GM23338 (cell line): ENCODE data around the gene CYP19A1. TPM values are rescaled to one million over a fixed set of nuclear protein-coding genes. Genes with fewer than 3 reads are reported as not detected.

Experiments
- ATAC-seq: fragments of 200-7000 bp; cut with Tn5 transposase; 3 replicates; pipeline ENCODE4 v1.9.1; 2020
- DNase-seq: peaks from one replicate; pipeline ENCODE4 v3.0.0-alpha.2; 2015; ENCODE audit warnings: low spot score
- H2AFZ ChIP-seq: fragments of 200-600 bp; sonication (generic); 2 replicates; pipeline ENCODE4 v1.8.0; 2016; ENCODE audit warnings: antibody characterized with exemption, mild to moderate bottlenecking, moderate library complexity
- H3F3A ChIP-seq: fragments of 200-600 bp; sonication (generic); replicated peaks from 2 replicates; pipeline ENCODE4 v1.8.0; 2017; ENCODE audit warnings: antibody characterized with exemption, mixed run types, low read depth
- H3K27ac ChIP-seq: fragments of 200-600 bp; sonication (generic); 2 replicates; pipeline ENCODE4 v1.6.1; 2016; ENCODE audit warnings: low read depth
- H3K27me3 ChIP-seq: fragments of 200-600 bp; sonication (generic); 2 replicates; pipeline ENCODE4 v1.8.0; 2016; ENCODE audit warnings: mild to moderate bottlenecking, mixed run types, moderate library complexity; ENCODE audit not compliant: insufficient read depth
- H3K36me3 ChIP-seq: fragments of 200-600 bp; sonication (generic); 2 replicates; pipeline ENCODE4 v1.8.0; 2016; ENCODE audit warnings: mild to moderate bottlenecking; ENCODE audit not compliant: insufficient read depth
- H3K4me1 ChIP-seq: fragments of 200-600 bp; sonication (generic); 2 replicates; pipeline ENCODE4 v1.8.0; 2016; ENCODE audit warnings: mild to moderate bottlenecking, moderate library complexity; ENCODE audit not compliant: insufficient read depth
- H3K4me2 ChIP-seq: fragments of 200-600 bp; sonication (generic); 2 replicates; pipeline ENCODE4 v1.7.1; 2017; ENCODE audit warnings: mixed run types
- H3K4me3 ChIP-seq: fragments of 200-600 bp; sonication (generic); 2 replicates; pipeline ENCODE4 v1.6.1; 2016; ENCODE audit warnings: mixed run types
- H3K79me2 ChIP-seq: fragments of 200-600 bp; sonication (generic); replicated peaks from 2 replicates; pipeline ENCODE4 v1.8.0; 2017; ENCODE audit warnings: mild to moderate bottlenecking; ENCODE audit not compliant: insufficient read depth
- H3K9me2 ChIP-seq: fragments of 200-600 bp; sonication (generic); 2 replicates; pipeline ENCODE4 v1.8.0; 2017; ENCODE audit not compliant: insufficient read depth
- H4K20me1 ChIP-seq: fragments of 200-600 bp; sonication (generic); replicated peaks from 2 replicates; pipeline ENCODE4 v1.8.0; 2017; ENCODE audit warnings: mild to moderate bottlenecking; ENCODE audit not compliant: insufficient read depth
- H3K27ac Mint-ChIP-seq: 2 replicates; pipeline ENCODE4 v1.8.0; 2020; ENCODE audit warnings: inconsistent platforms, mild to moderate bottlenecking, moderate library complexity, mixed read lengths
- H3K27me3 Mint-ChIP-seq: 3 replicates; pipeline ENCODE4 v1.8.0; 2022; ENCODE audit warnings: low read depth, mild to moderate bottlenecking, moderate library complexity, mixed read lengths, inconsistent platforms; ENCODE audit not compliant: insufficient read depth, poor library complexity
- H3K36me3 Mint-ChIP-seq: 3 replicates; pipeline ENCODE4 v1.8.0; 2021; ENCODE audit warnings: low read depth, mild to moderate bottlenecking, inconsistent platforms, moderate library complexity, mixed read lengths
- H3K4me1 Mint-ChIP-seq: 3 replicates; pipeline ENCODE4 v1.8.0; 2020; ENCODE audit warnings: mild to moderate bottlenecking, inconsistent platforms, mixed read lengths
- H3K4me3 Mint-ChIP-seq: 3 replicates; pipeline ENCODE4 v1.8.0; 2021; ENCODE audit warnings: moderate library complexity, mild to moderate bottlenecking, inconsistent platforms, mixed read lengths
- H3K9me3 Mint-ChIP-seq: 3 replicates; pipeline ENCODE4 v1.8.0; 2020; ENCODE audit warnings: moderate library complexity, mild to moderate bottlenecking, inconsistent platforms, mixed read lengths
- CREB1 ChIP-seq: fragments of 250-450 bp; sonication (Bioruptor Pico); IDR thresholded peaks from 2 replicates; pipeline ENCODE4 v1.5.0; 2020; ENCODE audit warnings: low read depth, mild to moderate bottlenecking, moderate library complexity
- EZH2 ChIP-seq: fragments of 200-600 bp; sonication (generic); IDR thresholded peaks from one replicate; pipeline ENCODE4 v1.8.0; 2017; ENCODE audit warnings: antibody characterized with exemption, mild to moderate bottlenecking, low read depth; ENCODE audit not compliant: unreplicated experiment
- EZH2phosphoT487 ChIP-seq: fragments of 200-600 bp; sonication (generic); IDR thresholded peaks from one replicate; pipeline ENCODE4 v1.8.1; 2018; ENCODE audit warnings: antibody characterized with exemption; ENCODE audit not compliant: unreplicated experiment
- JUNB ChIP-seq: IDR thresholded peaks from one replicate; pipeline ENCODE4 v1.6.1; 2016; ENCODE audit warnings: antibody characterized with exemption; ENCODE audit not compliant: unreplicated experiment
- POLR2AphosphoS5 ChIP-seq: IDR thresholded peaks from 2 replicates; pipeline ENCODE4 v1.6.1; 2016; ENCODE audit warnings: antibody characterized with exemption, low read depth
- STAT1 ChIP-seq: IDR thresholded peaks from one replicate; pipeline ENCODE4 v1.6.1; 2016; ENCODE audit warnings: antibody characterized with exemption; ENCODE audit not compliant: unreplicated experiment
- ZNF114 ChIP-seq: fragments of 250-450 bp; sonication (Bioruptor Pico); IDR thresholded peaks from 2 replicates; pipeline ENCODE4 v1.5.0; 2020; ENCODE audit warnings: mild to moderate bottlenecking, moderate library complexity
- ZNF331 ChIP-seq: fragments of 250-450 bp; sonication (Bioruptor Pico); IDR thresholded peaks from 2 replicates; pipeline ENCODE4 v1.5.0; 2020; ENCODE audit warnings: low read depth, mild to moderate bottlenecking, moderate library complexity
- polyA plus RNA-seq: library from polyadenylated mRNA; unstranded; fragments of >200 nt; fragmentation: Nextera tagmentation; extraction: Ambion mirVana; gene quantifications from 2 replicates; pipeline ENCODE4 v1.2.1, GENCODE V29; 2016
- total RNA-seq: library from RNA; depleted of rRNA; stranded (reverse); fragments of >200 nt; shearing (Covaris generic); gene quantifications from 2 replicates; pipeline ENCODE4 v1.2.3, GENCODE V29; 2014
- TF ChIP-seq, protein P1 (sequence below): IDR thresholded peaks from 2 replicates; pipeline ENCODE4 v1.6.1; 2016; ENCODE audit warnings: antibody characterized with exemption
- TF ChIP-seq, protein P2 (sequence below): IDR thresholded peaks from one replicate; pipeline ENCODE4 v1.6.1; 2018; ENCODE audit warnings: antibody characterized with exemption; ENCODE audit not compliant: unreplicated experiment
- TF ChIP-seq, protein P3 (sequence below), 2 experiments: fragments of 200-600 bp in 1 of 2; sonication (generic) in 1 of 2; conservative IDR thresholded peaks; 2 replicates each; pipeline versions ENCODE4 v1.5.1 to v1.6.1; 2016 to 2017; ENCODE audit warnings: antibody characterized with exemption in 2 of 2, low read depth in 2 of 2, mild to moderate bottlenecking in 2 of 2, moderate library complexity in 1 of 2

CYP19A1 gene
- total and polyA plus RNA-seq, 2 experiments from 2014 or later = 0.42 TPM; not detected in 1

DNA sequence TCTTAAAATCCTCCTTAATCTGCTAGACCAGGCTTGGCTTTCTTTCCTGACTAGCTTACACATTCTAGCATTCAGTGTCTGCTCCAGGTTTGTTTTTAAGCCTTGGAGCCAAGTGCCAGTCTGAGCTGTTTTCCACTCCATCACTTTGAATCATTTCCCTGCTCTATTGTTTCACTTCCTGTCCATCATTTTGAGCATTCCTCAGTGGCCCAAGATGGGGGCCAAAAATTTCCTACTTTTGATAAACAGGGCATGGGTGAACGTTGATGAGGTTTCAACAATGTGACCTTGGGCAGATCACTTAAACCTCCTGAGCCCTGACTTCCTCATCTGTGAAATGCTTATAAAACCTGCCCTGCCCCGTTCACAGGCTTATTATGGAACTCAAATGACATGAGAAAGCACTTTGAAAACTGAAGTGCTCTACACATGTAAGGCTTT is 4.4 kb downstream of the CYP19A1 start:
- DNase-seq = no peak
- no peaks in the 10 kb centered on the region for H3F3A ChIP-seq
- TF ChIP-seq, protein P1, sequence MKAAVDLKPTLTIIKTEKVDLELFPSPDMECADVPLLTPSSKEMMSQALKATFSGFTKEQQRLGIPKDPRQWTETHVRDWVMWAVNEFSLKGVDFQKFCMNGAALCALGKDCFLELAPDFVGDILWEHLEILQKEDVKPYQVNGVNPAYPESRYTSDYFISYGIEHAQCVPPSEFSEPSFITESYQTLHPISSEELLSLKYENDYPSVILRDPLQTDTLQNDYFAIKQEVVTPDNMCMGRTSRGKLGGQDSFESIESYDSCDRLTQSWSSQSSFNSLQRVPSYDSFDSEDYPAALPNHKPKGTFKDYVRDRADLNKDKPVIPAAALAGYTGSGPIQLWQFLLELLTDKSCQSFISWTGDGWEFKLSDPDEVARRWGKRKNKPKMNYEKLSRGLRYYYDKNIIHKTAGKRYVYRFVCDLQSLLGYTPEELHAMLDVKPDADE = no peak
- H2AFZ ChIP-seq = no peak overlapping the region
- no peaks in the 10 kb centered on the region; the same call in 1 of the 2 replicates for H3K9me2 ChIP-seq
- peaks cover 6% of the 10 kb centered on the region for H3K27me3 Mint-ChIP-seq
- no peaks in the 10 kb centered on the region for H3K36me3 Mint-ChIP-seq
- no peak overlapping the region for H3K27ac ChIP-seq
- no peak for ATAC-seq
- H3K4me3 Mint-ChIP-seq = no peak overlapping the region
- H3K9me3 Mint-ChIP-seq = no peaks in the 10 kb centered on the region
- no peaks in the 10 kb centered on the region for H3K36me3 ChIP-seq
- H3K4me3 ChIP-seq = no peak overlapping the region
- no peaks in the 10 kb centered on the region for H3K27me3 ChIP-seq
- no peaks in the 10 kb centered on the region for H4K20me1 ChIP-seq
- H3K79me2 ChIP-seq = no peaks in the 10 kb centered on the region
- no peaks in the 10 kb centered on the region for H3K4me1 ChIP-seq
- no peak overlapping the region for H3K27ac Mint-ChIP-seq
- H3K4me2 ChIP-seq = no peak overlapping the region
- H3K4me1 Mint-ChIP-seq = no peaks in the 10 kb centered on the region

DNA sequence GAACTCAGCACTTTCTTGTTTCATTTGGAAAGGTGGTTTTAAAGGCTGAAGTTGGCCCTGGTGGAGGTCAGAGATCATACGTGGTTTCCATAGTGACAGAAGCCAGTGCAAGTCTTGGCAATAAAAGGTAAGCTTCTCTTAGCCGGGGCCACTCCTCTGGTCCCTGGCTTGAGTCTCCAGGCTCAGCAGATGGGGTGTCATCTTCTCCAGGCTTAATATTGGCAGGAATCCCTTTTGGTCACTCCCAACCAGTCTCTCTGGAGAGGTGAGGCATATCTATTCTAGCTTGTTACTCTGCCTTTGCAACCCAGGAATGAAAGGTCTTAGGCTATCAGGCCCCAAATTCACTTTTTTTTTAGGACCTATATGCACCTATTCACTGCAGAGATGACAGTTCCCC is 4.8 kb downstream of the CYP19A1 start:
- Histone ChIP-seq H2AFZ (no peak overlapping the region), H3K27ac (no peak overlapping the region), H3F3A (no peaks in the 10 kb centered on the region), H3K4me2 (no peak overlapping the region), H3K79me2 (no peaks in the 10 kb centered on the region), H3K27me3 (no peaks in the 10 kb centered on the region), H3K36me3 (no peaks in the 10 kb centered on the region), H3K9me2 (no peaks in the 10 kb centered on the region; the same call in 1 of the 2 replicates), H4K20me1 (no peaks in the 10 kb centered on the region), H3K4me1 (no peaks in the 10 kb centered on the region), H3K4me3 (no peak overlapping the region)
- peaks cover 6% of the 10 kb centered on the region for H3K27me3 Mint-ChIP-seq
- no peak overlapping the region for H3K27ac Mint-ChIP-seq
- no peaks in the 10 kb centered on the region for H3K9me3 Mint-ChIP-seq
- TF ChIP-seq JUNB (no peak), ZNF331 (CRISPR knock-in tag) (no peak), ZNF114 (CRISPR knock-in tag) (no peak), STAT1 (no peak), EZH2 (no peak), POLR2AphosphoS5 (no peak), CREB1 (CRISPR knock-in tag) (no peak), EZH2phosphoT487 (no peak)
- TF ChIP-seq, protein P2, sequence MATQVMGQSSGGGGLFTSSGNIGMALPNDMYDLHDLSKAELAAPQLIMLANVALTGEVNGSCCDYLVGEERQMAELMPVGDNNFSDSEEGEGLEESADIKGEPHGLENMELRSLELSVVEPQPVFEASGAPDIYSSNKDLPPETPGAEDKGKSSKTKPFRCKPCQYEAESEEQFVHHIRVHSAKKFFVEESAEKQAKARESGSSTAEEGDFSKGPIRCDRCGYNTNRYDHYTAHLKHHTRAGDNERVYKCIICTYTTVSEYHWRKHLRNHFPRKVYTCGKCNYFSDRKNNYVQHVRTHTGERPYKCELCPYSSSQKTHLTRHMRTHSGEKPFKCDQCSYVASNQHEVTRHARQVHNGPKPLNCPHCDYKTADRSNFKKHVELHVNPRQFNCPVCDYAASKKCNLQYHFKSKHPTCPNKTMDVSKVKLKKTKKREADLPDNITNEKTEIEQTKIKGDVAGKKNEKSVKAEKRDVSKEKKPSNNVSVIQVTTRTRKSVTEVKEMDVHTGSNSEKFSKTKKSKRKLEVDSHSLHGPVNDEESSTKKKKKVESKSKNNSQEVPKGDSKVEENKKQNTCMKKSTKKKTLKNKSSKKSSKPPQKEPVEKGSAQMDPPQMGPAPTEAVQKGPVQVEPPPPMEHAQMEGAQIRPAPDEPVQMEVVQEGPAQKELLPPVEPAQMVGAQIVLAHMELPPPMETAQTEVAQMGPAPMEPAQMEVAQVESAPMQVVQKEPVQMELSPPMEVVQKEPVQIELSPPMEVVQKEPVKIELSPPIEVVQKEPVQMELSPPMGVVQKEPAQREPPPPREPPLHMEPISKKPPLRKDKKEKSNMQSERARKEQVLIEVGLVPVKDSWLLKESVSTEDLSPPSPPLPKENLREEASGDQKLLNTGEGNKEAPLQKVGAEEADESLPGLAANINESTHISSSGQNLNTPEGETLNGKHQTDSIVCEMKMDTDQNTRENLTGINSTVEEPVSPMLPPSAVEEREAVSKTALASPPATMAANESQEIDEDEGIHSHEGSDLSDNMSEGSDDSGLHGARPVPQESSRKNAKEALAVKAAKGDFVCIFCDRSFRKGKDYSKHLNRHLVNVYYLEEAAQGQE = no peak
- TF ChIP-seq, protein P3, sequence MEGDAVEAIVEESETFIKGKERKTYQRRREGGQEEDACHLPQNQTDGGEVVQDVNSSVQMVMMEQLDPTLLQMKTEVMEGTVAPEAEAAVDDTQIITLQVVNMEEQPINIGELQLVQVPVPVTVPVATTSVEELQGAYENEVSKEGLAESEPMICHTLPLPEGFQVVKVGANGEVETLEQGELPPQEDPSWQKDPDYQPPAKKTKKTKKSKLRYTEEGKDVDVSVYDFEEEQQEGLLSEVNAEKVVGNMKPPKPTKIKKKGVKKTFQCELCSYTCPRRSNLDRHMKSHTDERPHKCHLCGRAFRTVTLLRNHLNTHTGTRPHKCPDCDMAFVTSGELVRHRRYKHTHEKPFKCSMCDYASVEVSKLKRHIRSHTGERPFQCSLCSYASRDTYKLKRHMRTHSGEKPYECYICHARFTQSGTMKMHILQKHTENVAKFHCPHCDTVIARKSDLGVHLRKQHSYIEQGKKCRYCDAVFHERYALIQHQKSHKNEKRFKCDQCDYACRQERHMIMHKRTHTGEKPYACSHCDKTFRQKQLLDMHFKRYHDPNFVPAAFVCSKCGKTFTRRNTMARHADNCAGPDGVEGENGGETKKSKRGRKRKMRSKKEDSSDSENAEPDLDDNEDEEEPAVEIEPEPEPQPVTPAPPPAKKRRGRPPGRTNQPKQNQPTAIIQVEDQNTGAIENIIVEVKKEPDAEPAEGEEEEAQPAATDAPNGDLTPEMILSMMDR (conservative IDR thresholded peaks at IDR 0.05; ENCODE audit: low read depth in 2 of 2) = no peak
- TF ChIP-seq, protein P1 = no peak
- no peak overlapping the region for H3K4me3 Mint-ChIP-seq
- DNase-seq = no peak
- no peaks in the 10 kb centered on the region for H3K36me3 Mint-ChIP-seq
- no peaks in the 10 kb centered on the region for H3K4me1 Mint-ChIP-seq
- ATAC-seq = no peak
